Right lobe of liver (tissue), 6 donors: Measurements from ENCODE around the gene FXYD6. TPM values are rescaled to one million over a fixed set of nuclear protein-coding genes. Genes with fewer than 3 reads are reported as not detected.

Experiments
- ATAC-seq, 4 donors: fragments of 200-7000 bp; cut with Tn5 transposase; one replicate each; pipeline ENCODE4 v1.9.1; 2020; ENCODE audit warnings: mild to moderate bottlenecking in 4 of 4, moderate library complexity in 4 of 4
- DNase-seq, 3 donors: peaks; one replicate each; pipeline ENCODE4 v3.0.0-alpha.2; 2020
- H3K27ac ChIP-seq, 3 donors: fragments of 200-600 bp; one replicate each; pipeline ENCODE4 v1.8.0; 2022
- H3K27me3 ChIP-seq, 2 donors: fragments of 200-600 bp; one replicate each; pipeline ENCODE4 v1.8.0; 2022
- H3K36me3 ChIP-seq, 4 donors: fragments of 200-600 bp; sonication (generic) in 1 of 4; one replicate each; pipeline versions ENCODE4 v1.5.1 to v1.8.0; 2017 to 2022; ENCODE audit warnings: control low read depth in 1 of 4
- H3K4me1 ChIP-seq, 4 donors: fragments of 200-600 bp; sonication (generic) in 1 of 4; one replicate each; pipeline versions ENCODE4 v1.5.1 to v1.8.0; 2017 to 2022; ENCODE audit warnings: control low read depth in 1 of 4
- H3K4me3 ChIP-seq, 3 donors: fragments of 200-600 bp; one replicate each; pipeline ENCODE4 v1.8.0; 2022
- H3K9me3 ChIP-seq, 4 donors: fragments of 200-600 bp; sonication (generic) in 1 of 4; one replicate each; pipeline versions ENCODE4 v1.5.1 to v1.8.0; 2017 to 2022; ENCODE audit warnings: control low read depth in 1 of 4
- CTCF ChIP-seq, 4 donors: fragments of 200-600 bp in 3 of 4; fragments of 450-650 bp in 1 of 4; IDR thresholded peaks; one replicate each; pipeline versions ENCODE4 v1.5.1 to v1.8.0; 2016 to 2022; ENCODE audit warnings: antibody characterized with exemption in 4 of 4, mild to moderate bottlenecking in 2 of 4
- POLR2A ChIP-seq: fragments of 450-650 bp; IDR thresholded peaks from one replicate; pipeline ENCODE4 v1.6.1; 2017; ENCODE audit warnings: antibody characterized with exemption, mild to moderate bottlenecking
- WGBS: methylation state at CpG from one replicate; pipeline ENCODE4 v1.1.6; 2018; ENCODE audit warnings: low coverage, low lambda C conversion rate; ENCODE audit not compliant: insufficient coverage; ENCODE audit errors: missing lambda C conversion rate; 5-methylcytosine and 5-hydroxymethylcytosine counted together
- intact Hi-C, 2 donors: fragments of 100-400 bp; cut with DNase I; formaldehyde crosslinking; loops; one replicate each; pipeline versions ENCODE4 v1.11.2 to v1.14.1; 2022
- total RNA-seq, 6 experiments: library from RNA; depleted of rRNA in 2 of 6; stranded (reverse); fragments of >200 nt in 2 of 6; fragmentation: NEBNext Ultra II Directional in 3 of 6; extraction: Animal tissue kit (Norgen Biotek cat#: 25700) in 3 of 6; gene quantifications; one replicate each; pipeline versions ENCODE4 v1.1.0 to v1.2.4, GENCODE V29; 2016 to 2023
- donor health status: DM: no; HTN: yes; CAD: no.
- donor health status: DM: no; HTN: no; CAD: no.
- donor health status: DM: no; HTN: no; CAD: no.
- donor health status: DM: no; HTN: yes; CAD: no.
- donor health status: DM: no; HTN: yes; CAD: no.

The FXYD6 gene
- total RNA-seq, 6 experiments from 2014 or later = 4.9 to 14.4 (median 8.9) TPM

GRCh38 chr11:117912497-117912896, 36.0 kb upstream of the FXYD6 start:
- intact Hi-C loops = no loop called here
- WGBS = 56% methylated on average over 3 of the region's 7 CpGs
- Histone ChIP-seq H3K27me3 (no peaks in the 10 kb centered on the region), H3K4me1 (no peaks in the 10 kb centered on the region), H3K27ac (no peak overlapping the region), H3K36me3 (no peaks in the 10 kb centered on the region), H3K4me3 (no peak overlapping the region), H3K9me3 (no peaks in the 10 kb centered on the region)
- DNase-seq (no peak), ATAC-seq (no peak)
- TF ChIP-seq POLR2A = no peak
- TF ChIP-seq CTCF (IDR thresholded peaks at IDR 0.05) = no peak

- 80% methylated on average over 1 of the region's 3 CpGs for WGBS
- TF ChIP-seq POLR2A = no peak
- no peak for TF ChIP-seq CTCF (IDR thresholded peaks at IDR 0.05)
- intact Hi-C loops = no loop called here
- Histone ChIP-seq H3K27ac (no peak overlapping the region), H3K9me3 (no peaks in the 10 kb centered on the region), H3K36me3 (no peaks in the 10 kb centered on the region), H3K4me1 (no peaks in the 10 kb centered on the region), H3K27me3 (no peaks in the 10 kb centered on the region), H3K4me3 (no peak overlapping the region)
- DNase-seq (peak in 1 of 3 donors; percentile 19), ATAC-seq (no peak)
These were observed 35.2 kb upstream of the FXYD6 start for GRCh38 chr11:117911694-117912093.

- Histone ChIP-seq H3K27ac (no peak overlapping the region), H3K27me3 (no peaks in the 10 kb centered on the region), H3K4me1 (no peaks in the 10 kb centered on the region), H3K9me3 (no peaks in the 10 kb centered on the region), H3K4me3 (no peak overlapping the region), H3K36me3 (no peaks in the 10 kb centered on the region)
- no peak for TF ChIP-seq CTCF (IDR thresholded peaks at IDR 0.05)
- TF ChIP-seq POLR2A = no peak
- intact Hi-C loops = no loop called here
- no peak for ATAC-seq
- WGBS = 50% methylated on average over 6 of the region's 12 CpGs
- DNase-seq = peak in 1 of 3 donors; percentile 37
These were observed 34.6 kb upstream of the FXYD6 start for GRCh38 chr11:117910941-117911655.

- intact Hi-C loops = no loop called here
- WGBS = 34% methylated on average over 3 of the region's 4 CpGs
- no peak for TF ChIP-seq CTCF (IDR thresholded peaks at IDR 0.05)
- TF ChIP-seq POLR2A = no peak
- Histone ChIP-seq H3K4me1 (no peaks in the 10 kb centered on the region), H3K27ac (no peak overlapping the region), H3K27me3 (no peaks in the 10 kb centered on the region), H3K36me3 (no peaks in the 10 kb centered on the region), H3K9me3 (no peaks in the 10 kb centered on the region), H3K4me3 (no peak overlapping the region)
- ATAC-seq (no peak), DNase-seq (peak in 1 of 3 donors; percentile 28)
These were observed 34.1 kb upstream of the FXYD6 start for GRCh38 chr11:117910525-117910924.
